GM13976 (cell line): Measurements from ENCODE around the gene MCM3.

Experiments used
- DNase-seq: peaks from one replicate; pipeline ENCODE4 v3.0.0; 2012; ENCODE audit warnings: low spot score
- in situ Hi-C: fragments of 300-500 bp; cut with MboI; formaldehyde crosslinking; loops from one replicate; pipeline ENCODE4 v1.12.0; 2022; ENCODE audit warnings: low sequenced_read_pairs, mixed read lengths, inconsistent platforms; ENCODE audit not compliant: unreplicated experiment
- TF ChIP-seq, protein P1 (sequence below): IDR thresholded peaks from 2 replicates; pipeline ENCODE4 v1.5.1; 2012; ENCODE audit warnings: borderline replicate concordance, mild to moderate bottlenecking; ENCODE audit not compliant: insufficient read depth; ENCODE audit errors: extremely low read depth, missing control alignments, control extremely low read depth

Gene MCM3

DNA sequence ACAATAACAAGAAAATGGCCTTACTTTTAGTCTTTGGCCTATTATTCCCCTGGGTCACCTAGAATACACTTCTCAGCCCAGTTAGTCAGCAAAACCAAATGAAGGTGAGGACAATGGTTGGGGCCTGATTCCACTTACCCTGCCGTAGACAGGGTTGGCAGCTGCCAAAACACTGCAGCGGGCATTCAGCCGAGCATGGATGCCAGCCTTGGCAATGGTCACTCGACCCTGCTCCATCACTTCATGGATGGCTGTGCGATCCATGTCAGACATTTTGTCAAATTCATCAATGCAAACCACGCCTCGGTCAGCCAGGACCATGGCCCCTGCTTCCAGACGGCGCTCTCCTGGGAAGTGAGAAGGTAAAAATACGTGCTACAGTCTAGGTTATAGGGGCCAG lies 8.4 kb downstream of the MCM3 start:
- in situ Hi-C loops, result no loop called here
- DNase-seq, result no peak

DNA sequence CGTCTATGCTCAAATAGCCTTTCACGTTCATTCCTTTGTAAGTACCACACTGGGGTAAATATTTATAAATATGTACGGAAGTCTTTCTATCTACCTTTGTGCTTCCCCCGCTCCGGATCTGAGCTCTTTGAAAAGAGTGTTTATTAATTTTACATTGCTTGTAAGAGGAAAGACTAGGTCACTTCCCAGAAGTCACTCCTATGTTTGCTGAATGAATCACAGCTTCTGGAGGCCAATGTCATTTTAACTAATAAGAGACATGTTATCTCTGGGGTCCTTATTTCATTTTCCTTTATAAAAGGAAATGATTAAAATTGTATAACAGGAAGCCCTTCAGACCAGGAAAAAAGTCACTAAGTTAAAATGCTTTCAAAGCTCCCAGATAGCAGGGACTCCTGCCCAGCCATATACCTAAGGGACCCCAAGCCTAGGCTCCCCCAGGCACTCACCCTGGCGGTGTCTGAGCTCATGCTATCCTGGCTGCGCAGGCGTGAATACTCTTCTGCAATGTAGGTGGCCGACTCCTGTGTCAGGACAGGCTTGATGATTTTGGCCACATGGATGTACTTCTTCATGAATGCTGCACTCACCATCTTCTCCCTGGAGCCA lies 12.6 kb downstream of the MCM3 start:
- in situ Hi-C loops, result no loop called here
- TF ChIP-seq, protein P1, sequence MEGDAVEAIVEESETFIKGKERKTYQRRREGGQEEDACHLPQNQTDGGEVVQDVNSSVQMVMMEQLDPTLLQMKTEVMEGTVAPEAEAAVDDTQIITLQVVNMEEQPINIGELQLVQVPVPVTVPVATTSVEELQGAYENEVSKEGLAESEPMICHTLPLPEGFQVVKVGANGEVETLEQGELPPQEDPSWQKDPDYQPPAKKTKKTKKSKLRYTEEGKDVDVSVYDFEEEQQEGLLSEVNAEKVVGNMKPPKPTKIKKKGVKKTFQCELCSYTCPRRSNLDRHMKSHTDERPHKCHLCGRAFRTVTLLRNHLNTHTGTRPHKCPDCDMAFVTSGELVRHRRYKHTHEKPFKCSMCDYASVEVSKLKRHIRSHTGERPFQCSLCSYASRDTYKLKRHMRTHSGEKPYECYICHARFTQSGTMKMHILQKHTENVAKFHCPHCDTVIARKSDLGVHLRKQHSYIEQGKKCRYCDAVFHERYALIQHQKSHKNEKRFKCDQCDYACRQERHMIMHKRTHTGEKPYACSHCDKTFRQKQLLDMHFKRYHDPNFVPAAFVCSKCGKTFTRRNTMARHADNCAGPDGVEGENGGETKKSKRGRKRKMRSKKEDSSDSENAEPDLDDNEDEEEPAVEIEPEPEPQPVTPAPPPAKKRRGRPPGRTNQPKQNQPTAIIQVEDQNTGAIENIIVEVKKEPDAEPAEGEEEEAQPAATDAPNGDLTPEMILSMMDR, result no peak
- DNase-seq, result no peak

More for the DNA sequence above, 8.4 kb downstream of the MCM3 start:
- TF ChIP-seq, protein P1, result no peak

DNA sequence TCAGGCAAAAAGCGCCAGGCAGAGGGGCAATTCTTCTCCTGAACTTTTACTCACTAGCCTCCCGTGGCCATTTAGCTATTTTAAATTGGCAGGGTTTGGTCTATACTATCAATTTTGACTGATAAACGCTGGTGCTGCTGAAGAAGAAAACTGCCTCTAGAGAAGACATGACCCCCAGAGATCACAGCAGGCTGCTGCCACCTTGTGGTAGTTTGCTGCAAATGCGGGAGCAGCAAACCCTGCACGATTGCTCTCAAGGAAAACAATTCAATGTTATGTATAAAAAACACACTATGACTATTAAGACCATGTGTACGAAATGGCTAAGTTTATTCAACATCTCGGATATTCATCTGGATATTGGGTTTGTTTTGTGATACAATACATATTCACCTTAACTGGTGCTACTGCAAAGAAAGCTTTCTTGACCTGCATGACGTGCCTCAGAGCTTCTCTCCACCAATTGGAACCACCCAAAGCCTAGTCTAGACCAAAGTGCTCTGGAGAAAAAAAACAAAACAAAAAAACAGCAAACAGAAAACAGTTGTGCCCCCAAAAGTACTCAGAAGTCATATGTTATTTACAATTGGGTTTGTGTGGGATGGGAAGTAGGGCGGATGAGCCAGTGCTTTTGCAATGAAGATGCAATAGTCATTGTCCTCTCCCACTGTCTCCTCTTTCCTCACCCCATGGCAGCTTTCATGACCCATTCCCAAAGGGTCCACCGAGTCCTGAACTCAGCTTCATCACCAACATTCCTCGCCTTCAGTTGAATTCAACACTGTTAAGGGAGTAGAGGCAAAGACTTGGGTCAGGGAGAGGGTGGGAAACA lies 20.6 kb downstream of the MCM3 start:
- TF ChIP-seq, protein P1, result peak; percentile 91
- in situ Hi-C loops, result loop anchor here (10.0 kb wide), 1 partner anchor 99 kb away; no protein-coding TSS in a partner anchor
- peak; percentile 62 for DNase-seq

DNA sequence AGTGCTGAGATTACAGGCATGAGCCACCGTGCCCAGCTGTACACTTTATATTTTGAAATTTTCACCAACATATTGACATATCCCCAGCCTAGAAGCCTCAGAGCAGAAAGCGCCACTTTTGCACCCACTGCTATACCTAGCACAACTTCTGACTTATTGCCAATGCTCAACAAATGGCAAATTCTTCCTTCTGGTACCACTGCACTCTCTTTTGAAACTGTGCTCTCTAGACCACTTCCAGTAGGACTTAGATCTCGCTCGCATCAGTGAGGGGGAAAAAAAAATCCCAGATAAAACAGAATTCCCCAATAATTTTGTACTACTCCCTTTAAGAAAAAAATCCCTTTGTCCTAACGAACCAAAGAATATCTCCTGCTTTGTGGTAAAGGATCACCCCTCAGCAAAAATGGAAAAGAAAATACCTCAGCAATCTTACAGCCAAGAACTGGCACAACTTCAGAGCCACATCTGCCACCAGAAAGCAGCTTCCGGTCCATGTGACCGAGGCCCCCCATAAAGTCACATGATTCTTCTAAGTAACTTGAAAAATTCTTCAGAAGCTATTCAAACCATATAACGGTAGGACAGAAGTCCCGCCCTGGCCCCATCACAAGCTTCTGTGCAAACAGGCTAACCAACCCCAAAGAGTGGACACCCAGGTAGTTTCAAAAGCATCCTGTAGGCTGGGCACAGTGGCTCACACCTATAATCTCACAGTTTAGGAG lies 21.8 kb downstream of the MCM3 start:
- TF ChIP-seq, protein P1, result no peak
- DNase-seq, result no peak
- in situ Hi-C loops, result loop anchor here (10.0 kb wide), 1 partner anchor 98 kb away; no protein-coding TSS in a partner anchor

DNA sequence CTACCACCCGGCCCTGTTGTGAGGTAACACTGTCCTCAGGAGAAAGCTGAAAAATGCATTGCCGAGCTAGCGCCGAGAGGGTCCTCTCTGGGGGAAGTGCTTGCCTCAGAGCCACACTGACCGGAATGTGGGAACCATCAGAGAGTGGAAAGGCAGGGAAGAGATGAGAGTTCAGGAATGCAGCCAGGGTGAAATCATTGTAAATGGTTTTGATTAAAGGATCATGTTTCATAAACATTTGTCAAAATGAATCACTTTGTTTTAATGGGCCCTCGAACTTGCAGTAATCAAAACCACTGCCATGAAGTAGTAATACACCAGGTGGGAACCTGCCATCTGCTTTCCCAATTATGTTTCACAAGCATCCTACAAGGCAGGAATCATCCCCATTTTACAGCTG lies 23.3 kb downstream of the MCM3 start:
- DNase-seq, result no peak
- in situ Hi-C loops, result loop anchor here (10.0 kb wide), 1 partner anchor 96 kb away; no protein-coding TSS in a partner anchor

DNA sequence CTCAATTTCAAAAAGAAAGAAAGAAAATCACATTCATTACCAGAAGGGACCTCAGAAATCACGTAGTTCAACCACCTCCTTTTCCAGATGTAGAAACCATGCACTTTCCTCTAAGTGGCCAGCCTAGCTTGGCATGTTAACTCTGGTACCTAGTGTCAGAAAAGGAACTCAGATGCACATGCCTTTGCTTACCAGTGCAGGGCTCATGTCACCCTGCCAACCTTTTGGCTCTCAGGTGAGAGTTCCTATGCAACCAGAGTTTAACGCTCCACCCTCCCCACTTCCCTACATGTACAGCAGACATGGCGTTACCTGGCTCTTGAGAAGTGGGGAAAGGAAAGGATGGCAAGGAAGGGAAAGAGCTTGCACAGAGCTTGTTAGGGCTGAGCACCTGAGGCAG lies 23.9 kb downstream of the MCM3 start:
- no peak for DNase-seq
- in situ Hi-C loops, result loop anchor here (10.0 kb wide), 1 partner anchor 96 kb away; no protein-coding TSS in a partner anchor
- TF ChIP-seq, protein P1, result no peak

More for the DNA sequence above, 23.3 kb downstream of the MCM3 start:
- TF ChIP-seq, protein P1, result no peak
